CD1c-positive myeloid dendritic cell (primary cell): ENCODE measurements around the gene GNG7.

ENCODE experiments used
- DNase-seq: peaks from one replicate; pipeline ENCODE4 v3.0.0-alpha.2; 2016; ENCODE audit errors: extremely low spot score

Gene GNG7

GRCh38 chr19:2702170-2703076 lies at the start of gene GNG7:
TSS of gene GNG7 (minus strand) at chr19:2702694. CDS start at chr19:2520688, 182,006 bp downstream.
- DNase-seq = peak; percentile 97

GRCh38 chr19:2751438-2751830 lies 48.9 kb upstream of the GNG7 start:
- no peak for DNase-seq

- DNase-seq = peak; percentile 9
Observed at GRCh38 chr19:2750808-2751437, 48.4 kb upstream of the GNG7 start.

GRCh38 chr19:2747349-2747748 lies 44.9 kb upstream of the GNG7 start:
- no peak for DNase-seq

GRCh38 chr19:2744113-2744512 lies 41.6 kb upstream of the GNG7 start:
- no peak for DNase-seq

GRCh38 chr19:2743099-2743498 lies 40.6 kb upstream of the GNG7 start:
- DNase-seq = no peak

GRCh38 chr19:2740314-2740656 lies 37.8 kb upstream of the GNG7 start:
- DNase-seq = no peak

- peak; percentile 99 for DNase-seq
Observed at GRCh38 chr19:2739602-2740313, 37.3 kb upstream of the GNG7 start, which contains the start of gene SLC39A3. TSS of gene SLC39A3 (minus strand) at chr19:2740017. CDS start at chr19:2737257, 2,760 bp downstream.

DNA sequence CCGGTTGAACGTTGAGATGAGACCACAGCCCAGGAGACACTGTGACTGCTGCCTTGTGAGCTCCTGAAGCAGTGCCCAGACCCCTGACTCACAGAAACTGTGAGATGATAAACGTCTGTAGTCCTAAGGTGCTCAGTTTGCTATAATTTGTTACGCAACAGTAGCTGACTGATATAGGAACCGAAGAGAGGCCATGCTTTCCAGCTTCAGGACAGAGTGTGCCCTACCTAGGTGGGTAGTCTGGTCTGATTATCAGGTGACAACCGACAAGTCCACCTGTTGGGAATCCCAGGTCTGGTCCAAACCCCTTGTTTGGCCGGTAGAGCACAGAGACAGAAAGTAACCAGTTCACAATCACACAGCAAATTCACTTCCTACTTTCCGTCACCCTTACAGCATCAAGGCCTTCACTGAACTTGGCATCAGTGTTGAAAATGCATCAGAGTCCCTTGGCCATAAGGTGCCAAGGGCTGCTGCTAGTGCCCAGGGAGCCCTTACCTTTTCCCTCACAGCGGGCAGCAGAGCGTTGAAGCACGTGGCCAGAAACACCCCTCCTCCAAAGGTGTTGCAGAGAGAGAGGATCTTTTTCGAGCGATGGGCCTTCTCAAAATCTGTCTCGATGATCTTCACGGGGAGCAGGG lies 34.2 kb upstream of the GNG7 start:
- no peak for DNase-seq

GRCh38 chr19:2735374-2735773 lies 32.9 kb upstream of the GNG7 start:
- no peak for DNase-seq

DNA sequence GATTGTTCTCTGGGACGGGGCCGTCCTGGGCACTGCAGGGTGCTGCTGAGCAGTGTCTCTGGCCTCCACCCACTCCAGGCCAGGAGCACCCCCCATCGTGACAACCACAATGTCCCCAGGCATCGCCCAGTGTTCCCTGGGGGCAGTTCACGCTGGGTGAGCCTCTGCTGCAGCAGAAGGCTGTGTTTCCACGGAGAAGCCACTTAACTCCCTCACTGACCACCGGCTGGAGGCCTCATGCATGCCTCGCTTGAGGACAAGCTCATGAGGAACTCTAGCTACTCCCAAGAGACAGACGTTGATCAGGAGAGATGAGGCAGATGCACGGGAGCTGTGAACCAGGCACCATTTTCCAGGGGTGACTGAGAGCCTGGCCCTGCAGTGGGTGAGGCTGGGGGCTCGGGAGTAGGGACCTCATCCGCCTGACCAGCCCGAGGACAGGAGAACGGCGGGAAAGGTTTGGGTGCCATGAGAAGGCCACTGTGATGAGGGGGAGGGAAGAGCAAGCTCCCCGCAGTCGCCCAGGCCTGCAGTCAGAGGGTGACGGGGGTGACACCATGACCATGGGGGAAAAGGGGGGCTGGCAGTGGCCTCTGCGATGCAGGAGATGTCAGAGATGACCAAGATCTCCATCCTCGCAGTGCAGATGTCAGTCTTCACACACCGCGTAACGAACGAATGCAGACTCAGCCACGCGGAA lies 32.2 kb upstream of the GNG7 start:
- no peak for DNase-seq

- DNase-seq = no peak
Observed at GRCh38 chr19:2733930-2734588, 31.6 kb upstream of the GNG7 start.

DNA sequence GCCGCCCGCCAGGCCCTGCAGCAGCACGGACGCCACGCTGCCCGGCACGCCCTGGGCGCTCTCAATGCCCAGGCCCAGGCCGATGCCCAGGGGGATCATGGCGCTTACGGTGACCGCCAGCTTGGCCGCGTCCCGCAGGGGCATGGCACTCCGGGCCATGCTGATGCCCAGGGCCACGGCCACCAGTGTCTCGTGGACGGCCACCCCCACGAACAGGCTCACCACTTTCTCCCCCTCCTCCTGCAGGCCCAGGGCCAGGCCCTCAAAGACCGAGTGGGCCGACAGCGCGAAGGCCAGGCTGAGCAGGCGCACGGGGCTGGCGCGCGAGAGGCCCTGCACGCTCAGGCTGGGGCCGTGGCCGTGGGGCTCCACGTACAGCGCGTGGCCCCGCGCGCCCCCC lies 30.4 kb upstream of the GNG7 start:
- DNase-seq = no peak

DNA sequence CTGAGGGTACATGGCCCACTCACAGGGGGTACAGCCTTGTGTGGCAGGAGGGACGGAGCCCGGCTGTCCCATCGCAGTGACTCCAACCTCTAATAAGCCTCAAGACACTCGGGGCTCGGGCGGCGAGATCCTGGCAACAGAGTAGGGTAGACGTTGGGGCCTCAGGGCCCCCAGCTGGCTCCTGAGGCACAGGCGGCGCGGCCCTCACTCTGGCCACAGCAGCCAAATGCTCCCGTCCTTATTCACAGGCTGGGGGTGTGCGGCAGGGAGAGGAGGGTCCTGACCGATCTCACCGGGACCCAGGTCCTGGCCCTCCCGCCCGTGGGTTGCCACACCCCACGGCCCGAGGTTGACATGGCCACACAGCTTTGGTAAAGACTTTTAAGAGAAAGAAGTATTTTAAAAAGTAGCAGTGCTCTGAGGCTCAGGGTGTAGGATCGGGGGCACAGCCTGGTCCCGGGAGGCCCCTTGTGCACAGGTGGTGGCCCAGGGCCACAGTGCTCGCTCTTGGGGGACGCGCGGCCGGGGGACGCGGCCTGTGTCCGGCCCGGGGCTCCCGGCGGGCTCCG lies 29.7 kb upstream of the GNG7 start:
- no peak for DNase-seq

GRCh38 chr19:2731181-2731995 lies 28.9 kb upstream of the GNG7 start:
- DNase-seq = no peak

DNA sequence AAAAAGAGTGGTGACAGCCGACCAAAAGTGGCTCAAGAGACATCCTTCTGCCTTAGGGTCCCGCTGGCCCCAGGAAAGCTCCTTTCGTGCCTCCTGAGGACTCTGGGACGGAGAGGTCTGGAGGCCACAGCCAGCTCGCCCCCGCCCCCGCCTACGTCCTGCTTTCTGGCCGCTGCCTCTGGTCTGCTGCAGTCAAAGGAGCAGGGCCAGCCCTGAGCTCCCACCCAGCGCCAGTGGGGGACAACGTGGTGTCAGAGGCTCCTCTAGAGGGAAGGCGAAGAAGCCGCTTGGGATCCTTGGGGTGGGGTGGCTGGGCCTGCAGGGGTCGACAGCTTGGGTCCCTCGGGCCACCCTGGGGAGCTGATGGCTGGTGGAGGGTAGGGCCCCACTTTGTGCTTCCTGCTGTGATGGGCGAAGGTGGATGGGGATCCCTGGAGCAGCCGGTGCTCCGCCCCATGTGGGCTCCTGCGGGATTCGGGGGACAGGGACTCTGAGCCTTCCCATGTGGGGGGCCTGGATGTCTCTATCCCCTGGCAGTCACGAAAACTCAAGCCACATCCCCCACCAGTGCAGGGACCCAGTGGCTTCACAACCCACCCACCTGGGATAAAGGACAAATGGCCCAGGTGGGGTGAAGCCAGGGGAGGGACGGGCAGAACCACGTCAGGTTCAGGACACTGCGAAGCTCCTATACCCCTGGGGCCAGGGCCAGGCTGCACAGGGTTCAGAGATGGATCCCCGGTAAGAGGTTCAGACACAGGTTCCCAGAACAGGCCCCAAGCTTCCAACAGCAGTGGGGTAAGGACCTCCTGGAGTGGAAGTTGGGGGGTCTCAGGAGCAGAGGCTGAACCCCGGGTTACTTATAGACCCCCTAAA lies 27.7 kb upstream of the GNG7 start:
- no peak for DNase-seq

DNA sequence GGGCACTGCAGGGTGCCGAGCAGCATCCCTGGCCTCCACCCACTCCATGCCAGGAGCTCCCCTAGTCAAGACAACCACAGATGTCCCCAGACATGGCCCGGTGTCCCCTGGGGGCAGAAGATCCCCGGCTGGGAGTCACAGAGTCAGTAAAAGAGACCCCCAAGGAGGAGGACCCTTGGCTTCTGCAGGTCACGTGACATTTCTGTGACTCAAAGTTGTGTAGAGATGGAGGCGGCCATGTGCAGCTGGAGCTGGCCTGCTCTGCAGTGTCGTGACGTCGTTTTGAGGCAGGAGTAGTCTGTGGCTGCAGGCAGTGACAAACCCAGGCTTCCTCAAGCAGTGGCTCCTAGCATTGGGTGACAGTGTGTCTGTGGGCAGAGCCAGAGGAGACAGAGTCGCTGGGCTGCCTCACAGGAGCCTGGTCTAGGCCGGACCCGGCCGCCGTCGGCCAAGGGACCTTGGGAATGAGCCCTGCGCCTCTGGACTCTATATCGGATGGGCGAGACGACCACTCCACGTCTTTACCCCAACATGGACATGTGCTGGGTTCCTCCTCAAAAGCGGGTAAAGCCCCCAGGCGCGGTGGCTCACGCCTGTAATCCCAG lies 26.4 kb upstream of the GNG7 start:
- DNase-seq = no peak

- DNase-seq = no peak
Observed at GRCh38 chr19:2727640-2727944, 25.1 kb upstream of the GNG7 start.
